HG02885 (cell line): Measurements from ENCODE around the gene ABCC4.
A peak's percentile ranks its signal among the peaks of the same experiment; 100 is the strongest.
"Not testable (repeated sequence)": the region's sequence is repeated elsewhere in the genome, so short reads cannot be mapped to it uniquely, and the experiment has no call there.

Experiments
- ATAC-seq: cut with Tn5 transposase; IDR thresholded peaks from one replicate; pipeline ENCODE4 v1.9.1; 2021; ENCODE audit warnings: mild to moderate bottlenecking; ENCODE audit not compliant: unreplicated experiment, poor library complexity

Gene ABCC4

GRCh38 chr13:95168191-95168590 is 133.1 kb downstream of the ABCC4 start:
- no peak for ATAC-seq

- ATAC-seq, result not testable (repeated sequence)
These were observed 134.2 kb downstream of the ABCC4 start for GRCh38 chr13:95167003-95167402.

- no peak for ATAC-seq
These were observed 136.4 kb downstream of the ABCC4 start for GRCh38 chr13:95164830-95165229.

- ATAC-seq, result no peak
These were observed 140.9 kb downstream of the ABCC4 start for GRCh38 chr13:95160112-95160906.

- ATAC-seq, result no peak
These were observed 141.8 kb downstream of the ABCC4 start for GRCh38 chr13:95159458-95159857.

- ATAC-seq, result no peak
These were observed 145.0 kb downstream of the ABCC4 start for GRCh38 chr13:95156208-95156607.

GRCh38 chr13:95155504-95155903 is 145.7 kb downstream of the ABCC4 start:
- no peak for ATAC-seq

- ATAC-seq, result no peak
These were observed 146.2 kb downstream of the ABCC4 start for GRCh38 chr13:95155093-95155492.

- ATAC-seq, result no peak
These were observed 146.8 kb downstream of the ABCC4 start for GRCh38 chr13:95154413-95154886.

- no peak for ATAC-seq
These were observed 147.4 kb downstream of the ABCC4 start for GRCh38 chr13:95153647-95154412.

GRCh38 chr13:95151942-95152587 is 149.2 kb downstream of the ABCC4 start:
- no peak for ATAC-seq

- no peak for ATAC-seq
These were observed 150.7 kb downstream of the ABCC4 start for GRCh38 chr13:95150555-95150954.

- no peak for ATAC-seq
These were observed 154.8 kb downstream of the ABCC4 start for GRCh38 chr13:95146486-95146885.

- no peak for ATAC-seq
These were observed 155.7 kb downstream of the ABCC4 start for GRCh38 chr13:95145587-95145986.

GRCh38 chr13:95140502-95140901 is 160.7 kb downstream of the ABCC4 start:
- no peak for ATAC-seq

GRCh38 chr13:95138876-95139585 is 162.2 kb downstream of the ABCC4 start:
- no peak for ATAC-seq

GRCh38 chr13:95137096-95137495 is 164.2 kb downstream of the ABCC4 start:
- peak; percentile 95 for ATAC-seq

GRCh38 chr13:95136638-95137037 is 164.6 kb downstream of the ABCC4 start:
- no peak for ATAC-seq

GRCh38 chr13:95133498-95133897 is 167.8 kb downstream of the ABCC4 start:
- ATAC-seq, result no peak

- no peak for ATAC-seq
These were observed 172.2 kb downstream of the ABCC4 start for GRCh38 chr13:95129004-95129403.
